Large intestine (tissue), 3 donors: Measurements from ENCODE around the gene TRAF6. TPM values are rescaled to one million over a fixed set of nuclear protein-coding genes. Genes with fewer than 3 reads are reported as not detected.

Source experiments
- DNase-seq, 2 donors: peaks; one replicate each; pipeline versions ENCODE4 v3.0.0 to v3.0.0-alpha.2; 2013
- H3K27ac ChIP-seq: one replicate; pipeline ENCODE4 v1.5.1; 2013; ENCODE audit warnings: low read length
- H3K27me3 ChIP-seq: 2 replicates; pipeline ENCODE4 v1.6.1; 2013; ENCODE audit warnings: low read length; ENCODE audit not compliant: control insufficient read depth, insufficient read depth
- H3K36me3 ChIP-seq: 2 replicates; pipeline ENCODE4 v1.6.1; 2013; ENCODE audit warnings: low read length; ENCODE audit not compliant: control insufficient read depth, insufficient read depth
- H3K4me1 ChIP-seq: one replicate; pipeline ENCODE4 v1.6.1; 2013; ENCODE audit warnings: low read length; ENCODE audit not compliant: control insufficient read depth, insufficient read depth
- H3K4me3 ChIP-seq: one replicate; pipeline ENCODE4 v1.5.1; 2013; ENCODE audit warnings: low read length
- H3K9me3 ChIP-seq: one replicate; pipeline ENCODE4 v1.6.1; 2013; ENCODE audit warnings: mild to moderate bottlenecking, low read depth, low read length, moderate library complexity; ENCODE audit not compliant: control insufficient read depth
- WGBS: methylation state at CpG from one replicate; pipeline ENCODE4 v1.1.5; 2013; ENCODE audit warnings: low lambda C conversion rate; ENCODE audit not compliant: insufficient coverage; 5-methylcytosine and 5-hydroxymethylcytosine counted together
- polyA plus RNA-seq: library from polyadenylated mRNA; unstranded; fragments of 120-200 nt; gene quantifications from one replicate; pipeline ENCODE4 v1.2.1, GENCODE V29; 2013

TRAF6 gene
- polyA plus RNA-seq, 1 donor, result 21.2 TPM

GRCh38 chr11:36451681-36452080, 58.4 kb downstream of the TRAF6 start:
- WGBS, result no CpG with 5 or more reads among the region's 1 CpG
- no peak for DNase-seq
- no peaks in the 10 kb centered on the region for H3K27me3 ChIP-seq
- peaks cover 64% of the 10 kb centered on the region for H3K4me1 ChIP-seq
- peaks cover 82% of the 10 kb centered on the region for H3K36me3 ChIP-seq
- H3K9me3 ChIP-seq, result no peaks in the 10 kb centered on the region
- H3K27ac ChIP-seq, result peak overlapping the region; percentile 50
- H3K4me3 ChIP-seq, result no peak overlapping the region

- DNase-seq, result no peak
- WGBS, result no CpG with 5 or more reads among the region's 6 CpGs
- Histone ChIP-seq H3K9me3 (no peaks in the 10 kb centered on the region), H3K4me1 (peaks cover 63% of the 10 kb centered on the region), H3K27ac (no peak overlapping the region), H3K27me3 (no peaks in the 10 kb centered on the region), H3K4me3 (no peak overlapping the region), H3K36me3 (peaks cover 82% of the 10 kb centered on the region)
Measured at GRCh38 chr11:36451045-36451444, 59.0 kb downstream of the TRAF6 start.

- 67% methylated on average over 1 of the region's 3 CpGs for WGBS
- H3K4me1 ChIP-seq, result peaks cover 56% of the 10 kb centered on the region
- peaks cover 79% of the 10 kb centered on the region for H3K36me3 ChIP-seq
- no peak overlapping the region for H3K4me3 ChIP-seq
- H3K27ac ChIP-seq, result no peak overlapping the region
- peak; percentile 26 to 55 for DNase-seq
- no peaks in the 10 kb centered on the region for H3K9me3 ChIP-seq
- no peaks in the 10 kb centered on the region for H3K27me3 ChIP-seq
Measured at GRCh38 chr11:36450110-36450572, 59.9 kb downstream of the TRAF6 start.

- H3K27ac ChIP-seq, result no peak overlapping the region
Measured at GRCh38 chr11:36449561-36450096, 60.4 kb downstream of the TRAF6 start.

GRCh38 chr11:36447947-36448346, 62.1 kb downstream of the TRAF6 start:
- Histone ChIP-seq H3K4me1 (peaks cover 35% of the 10 kb centered on the region), H3K27me3 (no peaks in the 10 kb centered on the region), H3K27ac (no peak overlapping the region), H3K4me3 (no peak overlapping the region), H3K36me3 (peaks cover 68% of the 10 kb centered on the region), H3K9me3 (no peaks in the 10 kb centered on the region)
- WGBS, result 60% methylated on average over 1 of the region's 8 CpGs
- DNase-seq, result no peak

More at GRCh38 chr11:36449561-36450096, 60.4 kb downstream of the TRAF6 start:
- no peak overlapping the region for H3K4me3 ChIP-seq
- no peak for DNase-seq
- H3K27me3 ChIP-seq, result no peaks in the 10 kb centered on the region
- peaks cover 75% of the 10 kb centered on the region for H3K36me3 ChIP-seq
- H3K4me1 ChIP-seq, result peaks cover 51% of the 10 kb centered on the region
- H3K9me3 ChIP-seq, result no peaks in the 10 kb centered on the region
- WGBS, result 90% methylated on average over 3 of the region's 5 CpGs

GRCh38 chr11:36447514-36447913, 62.6 kb downstream of the TRAF6 start:
- Histone ChIP-seq H3K9me3 (no peaks in the 10 kb centered on the region), H3K27me3 (no peaks in the 10 kb centered on the region), H3K27ac (no peak overlapping the region), H3K4me3 (no peak overlapping the region), H3K36me3 (peaks cover 68% of the 10 kb centered on the region), H3K4me1 (peaks cover 31% of the 10 kb centered on the region)
- WGBS, result no CpG with 5 or more reads among the region's 2 CpGs
- DNase-seq, result no peak

GRCh38 chr11:36446135-36446534, 63.9 kb downstream of the TRAF6 start:
- Histone ChIP-seq H3K36me3 (peaks cover 59% of the 10 kb centered on the region), H3K27me3 (no peaks in the 10 kb centered on the region), H3K9me3 (no peaks in the 10 kb centered on the region), H3K4me3 (no peak overlapping the region), H3K27ac (no peak overlapping the region), H3K4me1 (peaks cover 18% of the 10 kb centered on the region)
- no CpG with 5 or more reads among the region's 7 CpGs for WGBS
- DNase-seq, result no peak

- Histone ChIP-seq H3K4me1 (no peaks in the 10 kb centered on the region), H3K27ac (no peak overlapping the region), H3K9me3 (no peaks in the 10 kb centered on the region), H3K27me3 (no peaks in the 10 kb centered on the region), H3K4me3 (no peak overlapping the region), H3K36me3 (peaks cover 63% of the 10 kb centered on the region)
- 90% methylated on average over 2 of the region's 2 CpGs for WGBS
- no peak for DNase-seq
Measured at GRCh38 chr11:36443661-36444060, 66.4 kb downstream of the TRAF6 start.

GRCh38 chr11:36441610-36442208, 68.4 kb downstream of the TRAF6 start:
- Histone ChIP-seq H3K4me1 (no peaks in the 10 kb centered on the region), H3K9me3 (no peaks in the 10 kb centered on the region), H3K27ac (no peak overlapping the region), H3K27me3 (no peaks in the 10 kb centered on the region), H3K4me3 (no peak overlapping the region), H3K36me3 (peaks cover 63% of the 10 kb centered on the region)
- DNase-seq, result no peak
- WGBS, result no CpG with 5 or more reads among the region's 2 CpGs

GRCh38 chr11:36438126-36438525, 71.9 kb downstream of the TRAF6 start:
- Histone ChIP-seq H3K36me3 (peaks cover 76% of the 10 kb centered on the region), H3K27ac (no peak overlapping the region), H3K27me3 (no peaks in the 10 kb centered on the region), H3K4me3 (no peak overlapping the region), H3K9me3 (no peaks in the 10 kb centered on the region), H3K4me1 (peaks cover 11% of the 10 kb centered on the region)
- whole genome bisulfite sequencing, result no CpG with 5 or more reads among the region's 5 CpGs
- no peak for DNase-seq

GRCh38 chr11:36437413-36437812, 72.7 kb downstream of the TRAF6 start:
- no peaks in the 10 kb centered on the region for H3K9me3 ChIP-seq
- no peak overlapping the region for H3K4me3 ChIP-seq
- peaks cover 17% of the 10 kb centered on the region for H3K4me1 ChIP-seq
- 100% methylated on average over 1 of the region's 3 CpGs for WGBS
- no peaks in the 10 kb centered on the region for H3K27me3 ChIP-seq
- DNase-seq, result no peak
- H3K27ac ChIP-seq, result no peak overlapping the region
- H3K36me3 ChIP-seq, result peaks cover 77% of the 10 kb centered on the region
